Astrocyte of the cerebellum (primary cell): ENCODE data around the gene TIPARP.

Experiments used
- DNase-seq: peaks from one replicate; pipeline ENCODE4 v3.0.0-alpha.2; 2011; ENCODE audit warnings: low read depth
- H3K4me3 ChIP-seq: 2 replicates; pipeline ENCODE4 v1.5.1; 2011; ENCODE audit warnings: mild to moderate bottlenecking, low read depth, low read length, moderate library complexity
- CTCF ChIP-seq: IDR thresholded peaks from 2 replicates; pipeline ENCODE4 v1.5.1; 2012; ENCODE audit warnings: low read length, low read depth, moderate library complexity, mild to moderate bottlenecking; ENCODE audit errors: missing control alignments
- in situ Hi-C: cut with HindIII; loops from 2 replicates; pipeline ENCODE4 v1.10.0; 2017; ENCODE audit warnings: low sequenced_read_pairs

The TIPARP gene

DNA sequence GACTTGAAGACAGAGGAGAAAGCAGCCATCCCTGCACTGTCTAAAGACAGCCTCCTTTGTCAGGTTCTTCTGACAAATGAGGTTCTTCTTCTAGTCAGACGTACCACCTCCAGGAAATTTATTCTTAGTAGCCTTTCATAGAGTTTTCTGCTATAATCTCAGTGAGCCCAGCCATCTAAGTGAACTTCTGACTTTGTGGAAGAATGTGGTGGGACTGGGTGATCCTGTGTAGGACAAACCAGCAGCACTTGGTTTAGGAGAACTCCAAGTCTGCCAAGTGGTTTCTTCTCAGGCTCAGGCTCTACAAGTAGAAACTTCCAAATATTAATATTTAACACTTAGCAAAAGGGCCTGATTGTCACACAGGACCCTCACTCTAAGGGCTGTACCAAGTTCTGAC lies 52.1 kb downstream of the TIPARP start:
- H3K4me3 ChIP-seq, result no peak overlapping the region
- TF ChIP-seq CTCF, result no peak
- in situ Hi-C loops, result no loop called here
- DNase-seq, result no peak

GRCh38 chr3:156727519-156728205 lies 53.3 kb downstream of the TIPARP start:
- no peak overlapping the region for H3K4me3 ChIP-seq
- in situ Hi-C loops, result no loop called here
- no peak for TF ChIP-seq CTCF
- DNase-seq, result no peak

DNA sequence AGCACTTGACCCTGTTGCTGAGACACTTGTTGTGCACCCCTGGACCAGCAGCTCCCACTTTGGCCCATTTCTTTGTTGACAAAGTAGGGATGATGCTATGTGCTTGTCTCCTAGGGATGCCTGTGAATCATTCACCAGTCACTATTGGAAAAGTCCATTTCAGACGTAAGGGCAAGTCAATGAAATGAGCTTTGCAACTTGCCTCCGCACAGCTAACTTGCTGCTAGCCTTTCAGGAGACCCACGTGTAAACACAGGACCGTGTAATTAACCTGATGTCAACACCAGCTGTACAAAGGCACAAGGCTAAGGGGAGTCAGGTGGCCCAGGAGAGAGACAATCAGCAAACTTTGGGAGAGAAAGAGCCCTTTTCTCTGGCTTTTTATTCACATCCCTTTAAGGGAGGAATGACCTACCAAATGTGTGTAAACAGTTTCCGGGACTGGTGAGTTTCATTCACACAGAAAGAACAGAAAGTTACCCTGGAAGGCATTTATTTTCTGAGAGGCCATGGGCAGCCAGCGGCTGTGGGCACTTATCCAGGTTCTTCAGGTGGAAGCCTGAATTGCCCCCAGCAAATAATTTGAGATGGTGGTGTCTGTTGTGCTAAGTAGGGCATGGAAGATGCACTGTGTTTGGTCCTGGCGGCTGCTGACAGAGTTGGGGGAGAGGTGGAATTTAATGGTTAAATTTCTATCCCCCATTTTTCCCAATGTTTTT lies 54.0 kb downstream of the TIPARP start:
- DNase-seq, result no peak
- TF ChIP-seq CTCF, result no peak
- no peak overlapping the region for H3K4me3 ChIP-seq
- in situ Hi-C loops, result no loop called here

GRCh38 chr3:156729460-156730179 lies 55.2 kb downstream of the TIPARP start:
- in situ Hi-C loops, result no loop called here
- TF ChIP-seq CTCF, result no peak
- DNase-seq, result no peak
- H3K4me3 ChIP-seq, result no peak overlapping the region

GRCh38 chr3:156731813-156732212 lies 57.4 kb downstream of the TIPARP start:
- in situ Hi-C loops, result no loop called here
- H3K4me3 ChIP-seq, result no peak overlapping the region
- TF ChIP-seq CTCF, result no peak
- no peak for DNase-seq

GRCh38 chr3:156732261-156732660 lies 57.9 kb downstream of the TIPARP start:
- in situ Hi-C loops, result no loop called here
- no peak overlapping the region for H3K4me3 ChIP-seq
- no peak for TF ChIP-seq CTCF
- no peak for DNase-seq
